HL-60/S4 treated with retinoic acid at 250 ng/mL for 4 days and 3 days (cell line): ENCODE measurements around the gene PHACTR1.
"Not testable (repeated sequence)": the region's sequence is repeated elsewhere in the genome, so short reads cannot be mapped to it uniquely, and the experiment has no call there.

ENCODE experiments used
- in situ Hi-C: fragments of 300-500 bp; cut with MboI; formaldehyde crosslinking; loops from 2 replicates; pipeline ENCODE4 v1.7.0; 2022; ENCODE audit warnings: low sequenced_read_pairs

PHACTR1 gene

DNA sequence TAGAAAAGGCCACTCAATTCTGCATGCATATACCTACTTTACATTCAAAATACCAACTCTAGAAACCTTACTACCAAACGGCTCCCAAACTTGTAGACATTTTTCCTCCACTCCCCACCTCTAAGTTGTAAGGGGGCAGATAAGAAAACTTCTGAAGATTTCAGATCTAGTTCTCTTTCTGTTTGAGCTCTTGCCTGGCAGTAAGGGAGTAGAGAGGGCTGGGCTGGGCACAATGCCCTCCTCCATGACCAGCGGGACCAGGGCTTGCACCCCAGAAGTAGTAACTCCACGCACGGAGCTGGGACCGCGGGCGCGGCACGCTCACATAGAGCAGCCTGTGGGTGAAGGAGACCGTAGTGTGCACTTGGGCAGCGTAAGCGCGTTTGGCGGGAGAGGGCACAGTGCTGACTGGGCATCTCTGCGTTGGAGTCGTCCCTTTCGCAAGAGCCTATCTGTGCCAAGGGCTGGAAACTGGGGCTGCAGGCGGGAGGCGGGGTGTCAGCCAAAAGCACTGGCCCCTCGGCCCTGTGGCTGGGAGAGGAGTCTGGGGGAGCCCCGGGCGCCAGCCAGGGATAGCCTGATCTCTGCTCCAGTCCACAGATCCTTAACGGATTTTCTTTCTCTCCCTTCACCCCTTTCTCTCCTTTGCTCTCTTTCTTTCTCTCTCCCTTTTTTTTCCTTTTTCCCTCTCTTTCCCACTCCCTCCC lies 32.4 kb downstream of the PHACTR1 start:
- in situ Hi-C loops = no loop called here

- in situ Hi-C loops = no loop called here
Measured at GRCh38 chr6:12749531-12750379, 33.2 kb downstream of the PHACTR1 start.

DNA sequence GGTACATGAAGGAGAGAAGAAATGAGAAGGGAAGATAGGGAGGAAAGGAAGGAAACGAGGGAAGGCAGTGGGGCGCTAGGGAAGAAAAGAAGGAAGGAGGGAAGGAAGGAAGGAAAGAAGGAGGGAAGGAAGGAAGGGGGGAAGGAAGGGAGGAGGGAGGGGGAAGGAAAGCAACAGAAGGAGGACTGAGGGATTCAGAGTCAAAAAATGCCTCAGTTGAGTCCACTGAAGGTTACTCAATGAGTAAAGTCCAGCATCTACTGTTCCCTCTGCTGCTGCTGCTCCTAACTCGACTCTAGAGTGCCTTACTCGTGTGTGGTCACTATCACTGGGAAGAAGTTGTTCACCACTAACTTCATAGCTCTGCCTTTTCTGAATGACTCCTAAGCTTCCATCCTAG lies 33.8 kb downstream of the PHACTR1 start:
- in situ Hi-C loops = no loop called here

- in situ Hi-C loops = no loop called here
Measured at GRCh38 chr6:12751694-12752325, 35.2 kb downstream of the PHACTR1 start.

DNA sequence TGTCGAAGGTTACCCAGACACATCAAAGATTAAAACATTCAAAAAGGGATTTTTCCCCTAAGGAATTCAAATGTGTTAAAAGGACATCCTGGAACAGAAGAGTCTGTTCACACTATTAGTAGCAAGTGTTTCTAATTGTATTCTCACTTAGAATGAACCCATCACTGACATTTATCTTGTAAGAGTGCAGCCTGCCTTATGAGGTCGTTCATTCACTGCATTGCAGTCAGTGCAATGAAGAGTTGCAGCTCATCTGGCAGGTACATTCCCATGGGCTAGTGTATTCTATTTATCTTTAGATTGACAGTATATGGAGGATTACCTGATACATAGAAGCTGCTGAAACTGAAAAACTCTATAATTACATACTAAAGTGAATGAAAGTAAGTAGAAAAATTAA lies 36.5 kb downstream of the PHACTR1 start:
- in situ Hi-C loops = no loop called here

DNA sequence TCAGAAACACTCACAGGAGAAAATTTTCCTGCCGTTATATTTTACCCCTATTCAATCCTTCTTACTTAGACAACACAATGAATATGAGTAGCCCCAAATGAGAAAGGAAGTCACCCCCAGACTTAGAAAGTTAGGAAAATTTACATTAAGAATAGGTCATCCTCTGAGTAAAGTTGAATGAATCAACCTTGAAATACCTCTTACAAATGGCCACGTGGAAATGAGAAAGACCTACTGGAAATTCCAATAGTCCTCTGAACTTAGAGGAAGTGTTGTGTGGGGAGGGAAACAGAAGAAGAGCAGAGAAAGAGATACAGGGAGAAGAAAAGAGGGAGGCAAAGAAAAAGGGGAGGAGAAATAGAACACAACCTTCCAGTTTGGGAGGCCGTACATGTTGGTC lies 43.7 kb downstream of the PHACTR1 start:
- in situ Hi-C loops = no loop called here

DNA sequence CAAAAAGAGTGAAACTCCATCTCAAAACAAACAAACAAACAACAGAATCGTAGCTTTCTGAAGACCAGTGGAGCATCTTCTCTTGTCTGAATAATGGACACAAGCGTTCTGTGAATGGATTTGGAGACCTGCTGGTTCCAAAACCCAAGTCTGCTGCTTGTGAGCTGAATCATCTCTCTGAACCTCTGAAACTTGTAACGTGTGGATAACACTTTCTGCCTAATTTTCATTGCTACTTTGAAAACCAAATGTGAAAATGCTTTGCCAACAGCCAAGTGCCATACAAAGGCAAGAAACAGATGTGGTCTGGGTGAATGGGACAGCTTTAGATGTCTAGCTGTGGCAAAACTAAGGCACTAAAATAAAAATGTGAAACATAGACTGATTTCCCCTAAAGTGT lies 44.3 kb downstream of the PHACTR1 start:
- in situ Hi-C loops = no loop called here

GRCh38 chr6:12761376-12762115 lies 45.0 kb downstream of the PHACTR1 start:
- in situ Hi-C loops = no loop called here

DNA sequence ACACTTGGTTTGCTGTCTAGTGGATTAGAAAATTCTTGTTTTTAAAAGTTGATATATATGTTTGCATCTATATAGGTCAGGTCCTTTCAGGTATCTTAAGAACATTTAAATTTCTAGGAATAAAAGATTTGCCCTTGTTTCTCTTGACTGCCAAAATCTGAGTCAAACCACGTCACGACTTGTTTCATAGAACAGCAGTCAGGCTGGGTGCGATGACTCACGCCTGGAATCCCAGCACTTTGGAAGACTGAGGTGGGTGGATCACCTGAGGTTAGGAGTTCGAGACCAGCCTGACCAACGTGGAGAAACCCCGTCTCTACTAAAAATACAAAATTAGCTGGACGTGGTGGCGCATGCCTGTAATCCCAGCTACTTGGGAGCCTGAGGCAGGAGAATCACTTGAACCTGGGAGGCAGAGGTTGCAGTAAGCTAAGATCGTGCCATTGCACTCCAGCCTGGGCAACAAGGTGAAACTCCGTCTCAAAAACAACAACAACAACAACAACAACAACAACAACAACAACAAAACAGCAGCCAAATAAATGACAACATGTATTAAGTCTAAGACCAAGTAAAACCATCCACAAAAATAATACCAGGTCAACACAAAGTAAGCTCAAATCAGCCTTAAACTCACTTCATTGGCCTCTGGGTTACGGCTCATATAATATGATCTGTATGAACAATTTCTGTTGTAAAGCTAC lies 46.3 kb downstream of the PHACTR1 start:
- in situ Hi-C loops = not testable (repeated sequence)

DNA sequence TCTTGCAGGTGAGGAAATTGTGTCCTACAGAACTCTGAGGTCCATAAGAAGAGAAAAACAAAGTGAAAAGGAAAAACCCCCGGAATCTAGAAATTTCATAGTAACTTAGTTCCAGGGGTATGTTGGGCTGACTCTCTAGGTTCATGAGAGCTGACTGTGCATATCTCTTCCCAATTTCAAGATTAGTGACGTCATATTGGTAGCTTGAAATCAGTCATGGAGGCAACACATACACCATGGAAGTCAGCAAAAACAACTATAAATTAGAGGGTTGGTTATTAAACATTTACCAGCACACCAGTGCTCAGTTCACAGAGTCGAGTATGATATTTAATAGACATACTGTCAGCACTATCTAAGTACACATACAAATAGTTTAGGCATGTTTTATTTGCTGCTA lies 49.8 kb downstream of the PHACTR1 start:
- in situ Hi-C loops = no loop called here

DNA sequence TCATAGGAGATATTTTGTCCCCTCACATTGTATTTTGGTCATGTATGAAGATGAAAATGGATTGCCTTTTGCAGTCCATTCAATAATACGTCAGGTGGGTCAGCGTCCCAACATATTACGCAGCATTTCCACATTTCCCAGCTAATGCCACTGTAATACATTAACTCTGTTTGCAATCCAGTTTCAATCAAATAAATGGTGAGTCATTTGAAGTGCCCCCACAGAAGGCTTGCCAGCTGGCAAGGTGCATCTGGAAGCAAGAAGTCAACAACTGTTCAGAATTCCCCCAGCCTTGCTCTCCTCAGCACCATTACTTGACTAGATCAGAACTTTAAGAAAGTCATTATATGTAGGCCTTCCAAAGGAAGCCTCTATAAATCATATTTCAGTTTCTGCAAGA lies 50.4 kb downstream of the PHACTR1 start:
- in situ Hi-C loops = no loop called here

- in situ Hi-C loops = no loop called here
Measured at GRCh38 chr6:12769556-12770256, 53.1 kb downstream of the PHACTR1 start.

DNA sequence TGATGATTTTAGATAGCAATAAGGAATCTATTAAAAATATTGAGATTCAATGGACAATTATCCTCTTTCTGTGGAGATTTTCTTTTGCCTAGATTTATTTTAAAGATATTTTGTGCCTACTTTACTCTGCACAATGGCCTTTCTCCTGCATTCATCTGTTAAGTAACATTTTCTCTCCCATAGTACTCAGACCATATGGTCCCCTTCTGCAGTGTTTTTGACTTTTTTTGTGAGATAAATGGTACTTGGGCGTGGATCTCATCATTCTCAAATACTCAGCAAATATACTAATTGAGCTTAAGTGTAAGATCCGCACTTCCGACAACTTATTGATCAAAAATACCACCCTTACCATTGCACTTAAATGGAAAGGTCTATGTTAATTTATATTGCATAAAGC lies 55.8 kb downstream of the PHACTR1 start:
- in situ Hi-C loops = no loop called here

DNA sequence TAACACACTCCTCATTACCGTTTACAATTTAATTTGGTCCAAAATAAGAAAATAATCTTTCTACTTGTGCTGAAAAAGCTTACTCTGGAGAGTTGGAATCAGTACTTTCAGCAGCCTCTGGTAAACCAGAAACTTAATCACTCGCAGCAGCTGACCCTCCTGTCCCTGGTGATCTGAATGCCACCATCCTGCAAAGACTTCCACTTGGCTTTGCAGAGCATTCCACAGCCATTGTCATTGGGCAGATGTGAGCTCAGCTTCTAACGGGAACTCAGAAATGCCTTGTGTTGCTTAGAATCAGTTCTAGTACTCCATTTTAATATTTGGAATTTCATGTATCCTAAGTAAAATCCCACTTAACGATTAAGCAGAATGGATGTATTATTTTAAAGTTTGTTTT lies 59.7 kb downstream of the PHACTR1 start:
- in situ Hi-C loops = no loop called here

DNA sequence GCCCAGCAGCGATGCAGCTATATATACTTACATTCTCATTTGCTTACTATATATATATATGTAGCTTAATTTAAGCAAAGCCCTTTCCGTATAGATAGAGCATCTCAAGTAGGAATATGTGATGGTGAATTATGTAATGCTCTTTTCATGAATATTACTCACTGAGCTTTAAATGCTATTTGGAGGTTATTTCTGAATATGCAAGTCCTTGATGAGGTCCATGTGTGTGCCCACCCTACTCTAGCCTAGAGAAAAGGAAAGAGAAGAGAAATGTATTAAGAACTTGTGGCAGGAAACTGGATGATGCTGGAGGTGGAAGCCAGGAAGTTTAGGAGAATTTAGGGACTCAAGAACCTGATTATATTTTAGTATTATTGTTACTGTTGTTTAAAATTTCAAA lies 63.2 kb downstream of the PHACTR1 start:
- in situ Hi-C loops = no loop called here

DNA sequence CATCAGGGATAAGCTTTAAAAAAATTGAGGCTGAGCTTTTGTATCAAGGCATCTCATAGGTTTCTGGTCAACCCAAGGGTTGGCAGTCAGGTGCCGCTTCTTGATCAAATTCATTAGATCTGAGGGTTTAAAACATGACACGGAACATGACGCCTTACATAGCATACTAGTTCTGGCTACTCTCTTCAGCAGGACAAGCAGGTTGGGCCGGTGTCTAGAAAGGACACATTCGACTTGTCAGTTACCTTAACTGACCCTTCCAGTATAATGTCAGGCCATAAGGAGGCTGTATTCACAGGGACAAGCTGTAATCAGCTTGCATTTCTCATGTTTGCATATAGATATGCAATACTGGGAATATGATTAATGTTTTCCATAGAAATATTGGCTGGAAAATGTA lies 65.6 kb downstream of the PHACTR1 start:
- in situ Hi-C loops = no loop called here

DNA sequence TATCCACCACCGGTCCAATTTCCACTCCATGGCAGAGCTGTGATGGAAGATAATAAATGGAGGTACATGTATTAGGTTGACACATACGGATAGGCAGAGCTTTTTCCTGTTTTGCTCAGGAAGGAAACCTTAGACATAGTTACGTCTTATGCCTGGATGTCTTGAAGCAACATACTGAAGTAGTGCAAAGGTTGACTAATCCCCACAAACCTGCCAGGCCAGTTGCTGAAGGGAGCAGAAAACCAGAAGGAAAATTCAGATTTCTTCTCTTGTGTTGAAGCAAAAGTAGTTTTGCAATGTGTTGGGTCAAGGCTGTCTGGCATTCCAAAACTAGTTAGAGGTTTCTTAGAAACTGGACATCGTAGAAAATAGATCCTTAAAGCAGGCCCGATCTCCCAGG lies 68.7 kb downstream of the PHACTR1 start:
- in situ Hi-C loops = no loop called here

DNA sequence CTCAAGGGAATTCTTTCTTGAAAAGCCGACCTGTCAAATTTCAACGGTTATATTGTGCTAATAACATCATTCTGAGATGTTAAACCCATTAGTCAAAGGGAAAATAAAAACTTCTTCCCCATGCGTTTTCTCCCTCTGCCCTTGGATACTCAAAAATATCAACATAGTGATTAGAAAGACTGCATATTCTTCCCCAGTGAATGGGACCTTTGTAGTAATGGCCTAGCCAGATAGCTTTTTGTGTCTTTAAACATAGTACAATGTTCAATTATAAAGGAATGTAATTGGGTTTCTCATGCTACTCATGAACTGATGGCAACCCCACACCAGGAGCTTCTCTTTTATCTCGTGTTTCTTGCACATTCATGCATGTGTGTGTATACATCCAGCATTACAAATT lies 69.4 kb downstream of the PHACTR1 start:
- in situ Hi-C loops = no loop called here

GRCh38 chr6:12791371-12791770 lies 74.8 kb downstream of the PHACTR1 start:
- in situ Hi-C loops = no loop called here

GRCh38 chr6:12798326-12798725 lies 81.8 kb downstream of the PHACTR1 start:
- in situ Hi-C loops = no loop called here
